ENCODE measurements around the gene SMARCA2.

Gene SMARCA2

GRCh38 chr9:2039294-2040180 lies 24.4 kb downstream of the SMARCA2 start:
- DNase-seq: no peak

- no peak for DNase-seq
Measured at GRCh38 chr9:2040828-2041227, 25.7 kb downstream of the SMARCA2 start.

- no peak for DNase-seq
Measured at GRCh38 chr9:2041736-2042135, 26.6 kb downstream of the SMARCA2 start.

GRCh38 chr9:2043243-2043642 lies 28.1 kb downstream of the SMARCA2 start:
- DNase-seq: no peak

- DNase-seq: no peak
Measured at GRCh38 chr9:2043881-2044462, 28.8 kb downstream of the SMARCA2 start.

GRCh38 chr9:2047144-2047671 lies 32.1 kb downstream of the SMARCA2 start:
- DNase-seq: no peak

GRCh38 chr9:2047916-2048315 lies 32.8 kb downstream of the SMARCA2 start:
- DNase-seq: no peak

GRCh38 chr9:2050236-2050635 lies 35.1 kb downstream of the SMARCA2 start:
- DNase-seq: no peak

GRCh38 chr9:2053883-2054845 lies 39.0 kb downstream of the SMARCA2 start:
- DNase-seq: peak in 47 of 58 donors; percentile 9 to 90 (median 51)

GRCh38 chr9:2055203-2055658 lies 40.1 kb downstream of the SMARCA2 start:
- peak in 1 of 58 donors; percentile 45 for DNase-seq

GRCh38 chr9:2059274-2059929 lies 44.3 kb downstream of the SMARCA2 start:
- no peak for DNase-seq

GRCh38 chr9:2060424-2060823 lies 45.3 kb downstream of the SMARCA2 start:
- DNase-seq: peak in 2 of 58 donors; percentile 3 to 11

- no peak for DNase-seq
Measured at GRCh38 chr9:2065704-2066103, 50.6 kb downstream of the SMARCA2 start.

GRCh38 chr9:2066312-2067273 lies 51.4 kb downstream of the SMARCA2 start:
- no peak for DNase-seq

- DNase-seq: no peak
Measured at GRCh38 chr9:2072752-2073405, 57.7 kb downstream of the SMARCA2 start.

- no peak for DNase-seq
Measured at GRCh38 chr9:2082772-2083171, 67.6 kb downstream of the SMARCA2 start.

- DNase-seq: peak in 7 of 58 donors; percentile 0 to 25 (median 17)
Measured at GRCh38 chr9:2083479-2083878, 68.3 kb downstream of the SMARCA2 start.

- peak in 1 of 58 donors; percentile 19 for DNase-seq
Measured at GRCh38 chr9:2085716-2086115, 70.6 kb downstream of the SMARCA2 start.

- DNase-seq: no peak
Measured at GRCh38 chr9:2086116-2086515, 71.0 kb downstream of the SMARCA2 start.

Data from anterior cingulate cortex (tissue), 58 donors.